Cerebellar nuclear complex (tissue), 1 donor: ENCODE measurements around the gene GUCA1A.
"Not testable (repeated sequence)": the region's sequence is repeated elsewhere in the genome, so short reads cannot be mapped to it uniquely, and the experiment has no call there.

ENCODE experiments used
- DNase-seq, 2 experiments: peaks; one replicate each; lab custom pipeline; 2025; lab: John Stamatoyannopoulos, UW

Gene GUCA1A

GRCh38 chr6:42210551-42210950 is 37.4 kb downstream of the GUCA1A start:
- no peak for DNase-seq

- DNase-seq: no peak
Observed at GRCh38 chr6:42211726-42212125, 38.6 kb downstream of the GUCA1A start.

DNA sequence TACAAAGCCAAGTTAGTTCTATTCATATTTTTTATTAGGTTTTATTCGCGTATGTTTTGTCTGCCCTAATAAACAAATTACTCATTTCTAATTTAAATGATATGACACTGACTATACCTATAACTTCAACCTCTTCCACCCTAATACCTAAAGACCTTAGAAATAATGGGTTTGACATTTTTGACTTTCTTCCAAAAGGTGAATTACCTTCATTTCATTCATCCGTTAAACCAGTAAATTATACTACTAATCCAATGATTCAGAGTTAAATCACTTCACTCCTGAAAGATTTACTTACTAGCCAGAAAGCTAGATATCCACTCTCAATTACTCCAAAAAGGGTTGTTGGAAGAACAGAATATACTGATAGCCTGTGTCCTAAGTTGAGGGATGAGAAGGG is 39.3 kb downstream of the GUCA1A start:
- DNase-seq: no peak

GRCh38 chr6:42216495-42216894 is 43.3 kb downstream of the GUCA1A start:
- DNase-seq: not testable (repeated sequence)

GRCh38 chr6:42217157-42217518 is 44.0 kb downstream of the GUCA1A start:
- DNase-seq: no peak

DNA sequence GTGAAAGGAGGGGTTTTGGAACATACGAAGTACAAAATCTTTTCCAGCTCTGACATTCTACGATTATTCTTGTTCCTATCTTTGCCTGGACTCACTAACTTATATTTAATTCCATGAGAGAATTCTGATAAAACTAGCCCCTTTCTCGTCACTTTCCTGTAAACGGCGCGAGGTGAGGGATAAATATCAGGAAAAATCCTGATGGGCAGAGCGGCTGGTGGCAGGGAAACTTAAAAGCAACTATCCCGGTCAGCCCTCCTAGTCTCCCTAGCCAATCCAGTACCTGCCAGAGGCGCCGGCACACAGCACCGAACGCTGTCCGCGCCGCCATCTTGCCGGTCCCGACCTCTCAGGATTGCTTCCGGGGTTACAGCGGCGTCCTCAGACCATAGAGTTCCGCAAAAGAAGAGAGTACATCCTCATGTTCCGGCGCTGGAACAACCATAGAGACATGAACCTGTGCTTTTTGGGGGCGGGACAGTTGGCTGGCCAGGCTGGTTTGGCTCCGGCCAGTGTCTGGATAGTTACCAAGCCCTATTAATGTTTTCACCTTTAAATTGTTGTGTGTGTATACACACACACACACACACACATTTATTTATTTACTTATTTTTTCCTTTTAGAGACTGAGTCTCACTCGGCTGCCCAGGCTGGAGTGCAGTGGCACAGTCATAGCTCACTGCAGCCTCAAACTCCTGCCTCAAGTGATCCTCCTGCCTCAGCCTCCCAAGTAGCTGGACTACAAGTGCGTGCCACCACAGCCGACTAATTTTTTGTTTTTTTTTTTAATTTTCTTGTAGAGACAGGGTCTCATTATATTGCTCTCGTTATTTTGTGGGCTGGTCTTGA is 44.6 kb downstream of the GUCA1A start, which contains the start of gene MRPS10:
TSS of gene MRPS10 (minus strand) at position 343 of the 849 bp plus-strand sequence. CDS start at position 331, 12 bp downstream.
- DNase-seq: peak; percentile 52 to 83

DNA sequence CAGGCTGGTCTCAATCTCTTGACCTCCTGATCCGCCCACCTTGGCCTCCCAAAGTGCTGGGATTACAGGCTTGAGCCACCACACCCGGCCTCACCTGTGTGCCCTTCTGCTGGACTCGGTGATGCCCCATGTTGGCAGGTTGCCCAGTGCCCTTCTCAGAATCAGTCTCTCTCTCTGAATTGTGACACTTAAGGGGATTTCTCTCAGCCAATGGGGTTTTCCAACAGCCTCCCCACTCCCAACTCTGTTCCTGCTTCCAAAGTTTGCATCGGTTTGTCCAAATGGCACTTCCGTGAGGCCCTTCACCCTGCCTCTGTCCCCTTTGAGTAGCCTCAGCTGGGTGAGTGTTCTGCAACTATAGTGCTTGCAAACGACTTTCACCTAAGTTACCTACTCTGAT is 47.6 kb downstream of the GUCA1A start:
- no peak for DNase-seq

GRCh38 chr6:42221546-42221945 is 48.4 kb downstream of the GUCA1A start:
- DNase-seq: no peak

DNA sequence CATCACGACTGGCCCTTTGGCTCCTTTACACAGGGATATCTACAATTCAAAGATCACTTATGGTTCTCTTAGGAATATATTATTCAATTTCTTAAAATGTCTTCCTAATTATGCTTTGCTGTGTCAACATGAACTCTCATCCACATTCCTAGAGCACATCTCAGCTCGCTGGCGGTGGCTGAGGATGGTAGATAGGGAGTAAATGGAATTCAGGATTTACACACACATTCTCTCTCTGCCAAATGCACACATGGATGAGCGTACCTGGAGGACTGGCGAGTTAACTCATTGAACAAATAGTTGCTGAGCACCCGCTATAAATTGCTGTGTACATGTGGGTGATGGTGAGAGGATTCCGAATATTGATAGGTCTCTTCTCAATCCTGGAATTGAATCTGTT is 49.3 kb downstream of the GUCA1A start:
- no peak for DNase-seq

GRCh38 chr6:42224222-42225028 is 51.3 kb downstream of the GUCA1A start:
- DNase-seq: no peak

DNA sequence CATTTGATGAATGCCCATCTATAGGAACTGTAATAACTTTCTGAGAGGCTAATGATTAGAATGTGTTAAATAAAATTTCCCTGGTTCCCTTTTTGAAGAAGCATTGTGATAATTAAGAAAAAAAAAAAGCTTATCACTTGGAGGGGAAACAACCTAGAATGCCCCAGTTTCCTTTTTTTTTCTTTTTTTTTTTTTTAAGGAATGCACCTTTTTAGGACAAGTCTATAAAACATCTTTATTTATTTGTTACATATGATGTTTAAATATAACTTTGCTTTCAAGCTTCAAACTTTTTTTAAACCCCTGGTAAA is 51.8 kb downstream of the GUCA1A start:
- no peak for DNase-seq

DNA sequence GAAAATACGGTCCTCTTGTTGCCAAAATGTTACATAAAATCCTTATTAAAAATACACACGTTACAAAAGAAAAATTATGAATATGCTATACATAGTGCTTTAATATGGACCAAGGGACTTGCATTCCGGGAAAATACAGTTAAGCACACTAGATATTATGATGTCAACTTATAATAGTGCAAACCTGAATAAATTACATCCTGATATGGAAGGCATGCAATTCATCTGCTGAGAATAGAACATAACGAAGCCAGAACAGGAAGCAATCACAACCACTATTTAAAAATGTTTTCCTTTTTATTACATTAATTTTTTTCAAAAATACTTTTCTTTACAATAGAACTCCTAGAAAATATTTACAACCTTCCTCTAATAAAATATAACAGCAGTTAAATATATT is 52.3 kb downstream of the GUCA1A start:
- DNase-seq: no peak

GRCh38 chr6:42226161-42226611 is 53.0 kb downstream of the GUCA1A start:
- no peak for DNase-seq

DNA sequence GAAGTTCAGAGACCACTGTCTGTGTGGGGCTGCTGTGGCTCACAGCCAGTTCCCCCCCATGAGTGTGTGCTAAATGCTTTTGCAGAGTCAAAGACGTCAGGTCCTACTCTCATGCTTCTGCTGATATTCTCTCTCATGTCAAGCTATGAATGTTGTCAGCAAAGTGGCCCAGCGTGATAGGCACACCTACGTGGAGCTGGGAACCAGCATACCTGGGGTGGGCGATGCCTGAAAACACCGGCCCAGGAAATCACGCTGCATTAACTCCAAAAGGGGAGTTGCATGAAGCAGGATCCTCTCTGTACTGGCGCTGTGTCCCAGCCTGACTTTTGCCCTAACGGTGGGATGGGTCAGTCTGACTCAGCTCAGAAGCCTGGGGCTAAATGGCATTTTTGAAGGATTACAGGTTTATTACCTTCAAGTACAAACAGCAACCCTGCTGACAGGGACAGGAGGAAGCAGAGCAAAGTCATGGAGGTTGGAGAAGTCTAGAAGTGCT is 53.5 kb downstream of the GUCA1A start:
- DNase-seq: no peak

DNA sequence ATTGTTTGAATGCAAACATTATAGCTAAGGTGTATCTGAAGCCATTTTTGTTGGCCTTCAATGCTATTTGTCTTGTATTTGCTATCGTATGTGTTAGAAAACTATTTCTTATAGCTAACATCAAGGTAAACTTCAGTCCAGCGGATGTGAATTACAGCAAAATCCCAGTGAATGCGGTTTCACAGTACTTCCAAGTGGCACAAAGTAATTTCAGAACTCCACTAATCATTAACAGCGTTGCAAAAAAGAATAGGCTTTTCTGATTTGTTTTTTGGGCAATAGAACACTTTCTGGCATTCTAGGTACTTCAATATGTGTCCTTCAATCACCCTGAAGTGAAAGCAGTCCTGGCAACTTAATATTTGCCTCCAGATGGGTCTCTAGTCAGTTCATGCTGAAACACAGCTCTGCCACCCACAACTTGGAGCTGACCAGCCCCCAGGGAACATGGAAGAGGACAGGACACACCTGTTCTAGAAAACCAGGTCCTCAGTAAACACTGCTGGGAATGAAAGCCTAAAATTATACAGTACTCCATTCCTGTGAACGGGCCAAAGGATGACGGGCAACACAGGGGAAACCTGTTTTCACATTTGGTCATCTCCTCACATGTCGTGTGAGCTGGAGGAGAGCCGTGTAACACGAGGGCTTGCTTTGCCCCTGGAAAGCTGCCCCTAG is 54.1 kb downstream of the GUCA1A start:
- DNase-seq: no peak

DNA sequence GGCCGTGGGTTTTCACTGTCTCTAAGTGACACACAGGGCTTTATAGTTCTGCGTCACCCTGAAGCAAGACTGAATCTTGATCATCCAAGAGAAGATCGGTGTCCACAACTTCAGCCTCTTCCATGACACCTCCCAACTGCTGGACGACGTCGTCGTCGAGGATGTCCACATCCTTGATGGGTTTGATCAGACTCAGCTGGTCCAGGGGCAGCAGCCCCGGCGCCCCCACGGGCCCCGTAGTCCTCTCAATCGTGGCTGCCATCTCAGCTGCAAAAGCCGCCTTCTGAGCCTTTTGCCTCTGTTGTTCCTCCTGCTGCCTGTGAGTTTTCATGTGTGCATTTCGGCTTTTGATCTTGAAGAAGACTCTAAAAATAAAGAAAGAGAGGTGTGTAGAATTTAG is 55.1 kb downstream of the GUCA1A start:
- DNase-seq: no peak
